HG02938 (cell line): ENCODE data around the gene THBS4.
A peak's percentile ranks its signal among the peaks of the same experiment; 100 is the strongest.

Experiments
- ATAC-seq: cut with Tn5 transposase; IDR thresholded peaks from one replicate; pipeline ENCODE4 v1.9.1; 2021; ENCODE audit warnings: mild to moderate bottlenecking, moderate library complexity; ENCODE audit not compliant: unreplicated experiment

Gene THBS4

GRCh38 chr5:80043187-80043586, 8.0 kb downstream of the THBS4 start:
- no peak for ATAC-seq

- ATAC-seq: no peak
Observed at GRCh38 chr5:80048084-80048780, 13.1 kb downstream of the THBS4 start.

GRCh38 chr5:80052464-80052863, 17.3 kb downstream of the THBS4 start:
- ATAC-seq: no peak

- no peak for ATAC-seq
Observed at GRCh38 chr5:80054682-80055081, 19.5 kb downstream of the THBS4 start.

GRCh38 chr5:80055491-80056170, 20.5 kb downstream of the THBS4 start:
- ATAC-seq: no peak

GRCh38 chr5:80057099-80057498, 22.0 kb downstream of the THBS4 start:
- ATAC-seq: no peak

GRCh38 chr5:80057921-80058320, 22.8 kb downstream of the THBS4 start:
- ATAC-seq: no peak

- no peak for ATAC-seq
Observed at GRCh38 chr5:80059354-80059980, 24.3 kb downstream of the THBS4 start.

GRCh38 chr5:80060966-80061365, 25.8 kb downstream of the THBS4 start:
- no peak for ATAC-seq

- ATAC-seq: no peak
Observed at GRCh38 chr5:80061547-80061946, 26.4 kb downstream of the THBS4 start.

GRCh38 chr5:80064124-80064523, 29.0 kb downstream of the THBS4 start:
- ATAC-seq: no peak

GRCh38 chr5:80067016-80067415, 31.9 kb downstream of the THBS4 start:
- no peak for ATAC-seq

GRCh38 chr5:80067531-80068245, 32.5 kb downstream of the THBS4 start:
- ATAC-seq: no peak

GRCh38 chr5:80068246-80068636, 33.1 kb downstream of the THBS4 start:
- ATAC-seq: no peak

GRCh38 chr5:80068775-80069174, 33.6 kb downstream of the THBS4 start:
- ATAC-seq: no peak

GRCh38 chr5:80069251-80069800, 34.2 kb downstream of the THBS4 start:
- no peak for ATAC-seq

GRCh38 chr5:80069918-80070318, 34.8 kb downstream of the THBS4 start:
- no peak for ATAC-seq

GRCh38 chr5:80070338-80071056, 35.3 kb downstream of the THBS4 start:
- peak; percentile 70 for ATAC-seq

- no peak for ATAC-seq
Observed at GRCh38 chr5:80071510-80072021, 36.4 kb downstream of the THBS4 start.
